Sigmoid colon (tissue), 7 donors: ENCODE data around the gene NANOS2. TPM values are rescaled to one million over a fixed set of nuclear protein-coding genes. Genes with fewer than 3 reads are reported as not detected.

Experiments
- DNase-seq: peaks from one replicate; pipeline ENCODE4 v3.0.0-alpha.2; 2019
- H3K27ac ChIP-seq, 4 donors: fragments of 200-600 bp; sonication (generic); one replicate each; pipeline ENCODE4 v1.5.1; 2016 to 2019; ENCODE audit warnings: mild to moderate bottlenecking in 1 of 4
- H3K27me3 ChIP-seq, 3 donors: fragments of 200-600 bp; sonication (generic); one replicate each; pipeline ENCODE4 v1.5.1; 2019; ENCODE audit warnings: mild to moderate bottlenecking in 1 of 3
- H3K36me3 ChIP-seq, 4 donors: fragments of 200-600 bp; sonication (generic); one replicate each; pipeline ENCODE4 v1.5.1; 2016 to 2019
- H3K4me1 ChIP-seq, 4 donors: fragments of 200-600 bp; sonication (generic); one replicate each; pipeline ENCODE4 v1.5.1; 2017 to 2019
- H3K4me3 ChIP-seq, 4 donors: fragments of 200-600 bp; sonication (generic); one replicate each; pipeline ENCODE4 v1.5.1; 2017 to 2019; ENCODE audit warnings: mild to moderate bottlenecking in 2 of 4, moderate library complexity in 1 of 4
- H3K9me3 ChIP-seq, 4 donors: fragments of 200-600 bp in 3 of 4; sonication (generic) in 3 of 4; one replicate each; pipeline versions ENCODE4 v1.5.1 to v1.6.1; 2013 to 2019
- EP300 ChIP-seq, 4 donors: sonication (generic); formaldehyde crosslinking; IDR thresholded peaks; one replicate each; pipeline ENCODE4 v1.6.1; 2017; ENCODE audit warnings: antibody characterized with exemption in 4 of 4
- POLR2A ChIP-seq, 2 donors: fragments of 450-650 bp; IDR thresholded peaks; one replicate each; pipeline ENCODE4 v1.6.1; 2016; ENCODE audit warnings: antibody characterized with exemption in 2 of 2, mild to moderate bottlenecking in 2 of 2, moderate library complexity in 2 of 2
- POLR2AphosphoS5 ChIP-seq, 4 donors: sonication (generic); formaldehyde crosslinking; IDR thresholded peaks; one replicate each; pipeline ENCODE4 v1.6.1; 2017; ENCODE audit warnings: antibody characterized with exemption in 4 of 4
- WGBS, 2 donors: extraction: QIAGEN DNeasy Blood & Tissue Kit; methylation state at CpG; one replicate each; pipeline ENCODE4 v1.1.7; 2013; 5-methylcytosine and 5-hydroxymethylcytosine counted together
- intact Hi-C: fragments of 100-400 bp; cut with DNase I; formaldehyde crosslinking; loops from one replicate; pipeline ENCODE4 v1.15.1; 2023
- polyA plus RNA-seq, 3 donors: library from polyadenylated mRNA; stranded (reverse); fragments of 200-250 nt; gene quantifications; one replicate each; pipeline ENCODE4 v1.2.3, GENCODE V29; 2013
- total RNA-seq, 4 donors: library from RNA; depleted of rRNA; stranded (reverse); fragments of >200 nt; gene quantifications; one replicate each; pipeline ENCODE4 v1.1.0, GENCODE V29; 2016
- TF ChIP-seq, protein P1 (sequence below), 4 experiments: fragments of 450-650 bp in 3 of 4; fragments of 200-600 bp in 1 of 4; IDR thresholded peaks; one replicate each; pipeline ENCODE4 v1.5.1; 2016 to 2019; ENCODE audit warnings: antibody characterized with exemption in 4 of 4, mild to moderate bottlenecking in 3 of 4, moderate library complexity in 2 of 4
- donor health status: healthy with polysubstance abuse.
- donor health status: Bipolar disorder and iron deficiency.
- donor health status: healthy.

The NANOS2 gene
- total and polyA plus RNA-seq, 7 donors = 0.46 to 0.60 TPM; not detected in 5

DNA sequence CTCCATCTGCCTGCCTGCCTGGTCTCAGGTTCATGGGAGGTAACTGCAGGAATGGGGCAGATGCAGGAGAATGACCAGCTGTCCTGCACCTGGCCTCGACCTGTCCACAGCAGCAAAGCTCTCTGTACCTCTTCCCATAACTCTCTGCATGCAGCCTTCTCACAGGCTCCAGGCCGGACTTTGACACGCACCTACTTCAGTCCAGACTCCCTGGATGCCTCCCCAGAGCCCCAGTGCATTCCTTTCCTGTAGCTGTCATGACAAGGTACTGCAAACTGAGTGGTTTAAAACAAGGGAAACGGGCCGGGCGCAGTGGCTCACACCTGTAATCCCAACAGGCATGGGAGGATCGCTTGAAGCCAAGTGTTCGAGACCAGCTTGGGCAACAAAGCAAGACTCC lies 3.3 kb downstream of the NANOS2 start:
- intact Hi-C loops = no loop called here
- Histone ChIP-seq H3K36me3 (no peaks in the 10 kb centered on the region), H3K27me3 (peaks cover 0 to 43% (median 21%) of the 10 kb centered on the region in 3 donors), H3K4me1 (no peaks in the 10 kb centered on the region), H3K4me3 (no peak overlapping the region), H3K9me3 (no peaks in the 10 kb centered on the region), H3K27ac (no peak overlapping the region)
- TF ChIP-seq POLR2AphosphoS5 (IDR thresholded peaks at IDR 0.05) = no peak
- no peak for TF ChIP-seq EP300 (IDR thresholded peaks at IDR 0.05)
- TF ChIP-seq, protein P1, sequence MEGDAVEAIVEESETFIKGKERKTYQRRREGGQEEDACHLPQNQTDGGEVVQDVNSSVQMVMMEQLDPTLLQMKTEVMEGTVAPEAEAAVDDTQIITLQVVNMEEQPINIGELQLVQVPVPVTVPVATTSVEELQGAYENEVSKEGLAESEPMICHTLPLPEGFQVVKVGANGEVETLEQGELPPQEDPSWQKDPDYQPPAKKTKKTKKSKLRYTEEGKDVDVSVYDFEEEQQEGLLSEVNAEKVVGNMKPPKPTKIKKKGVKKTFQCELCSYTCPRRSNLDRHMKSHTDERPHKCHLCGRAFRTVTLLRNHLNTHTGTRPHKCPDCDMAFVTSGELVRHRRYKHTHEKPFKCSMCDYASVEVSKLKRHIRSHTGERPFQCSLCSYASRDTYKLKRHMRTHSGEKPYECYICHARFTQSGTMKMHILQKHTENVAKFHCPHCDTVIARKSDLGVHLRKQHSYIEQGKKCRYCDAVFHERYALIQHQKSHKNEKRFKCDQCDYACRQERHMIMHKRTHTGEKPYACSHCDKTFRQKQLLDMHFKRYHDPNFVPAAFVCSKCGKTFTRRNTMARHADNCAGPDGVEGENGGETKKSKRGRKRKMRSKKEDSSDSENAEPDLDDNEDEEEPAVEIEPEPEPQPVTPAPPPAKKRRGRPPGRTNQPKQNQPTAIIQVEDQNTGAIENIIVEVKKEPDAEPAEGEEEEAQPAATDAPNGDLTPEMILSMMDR (IDR thresholded peaks at IDR 0.05) = no peak
- TF ChIP-seq POLR2A (IDR thresholded peaks at IDR 0.05) = no peak
- DNase-seq = no peak
- WGBS, 2 donors = 58 to 73% methylated on average over 8 of the region's 8 CpGs

DNA sequence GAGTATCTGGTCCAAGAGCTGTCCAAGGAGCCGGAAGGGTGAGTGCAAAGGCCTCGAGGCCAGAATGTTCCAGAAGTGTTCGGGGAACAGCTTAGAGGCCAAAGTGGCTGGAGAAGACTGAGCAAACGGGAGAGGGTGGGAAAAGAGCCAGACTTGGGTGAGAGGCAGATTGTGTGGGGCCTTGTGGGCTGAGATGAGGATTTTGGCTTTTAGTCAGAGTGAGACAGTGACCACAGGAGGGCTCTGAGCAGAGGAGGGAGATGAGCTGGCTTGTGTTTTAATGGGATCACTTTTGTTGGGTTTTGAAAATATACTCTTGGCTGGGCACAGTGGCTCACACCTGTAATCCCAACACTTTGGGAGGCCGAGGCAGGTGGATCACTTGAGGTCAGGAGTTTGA lies 5.6 kb downstream of the NANOS2 start:
- no peaks in the 10 kb centered on the region for H3K4me1 ChIP-seq
- no peaks in the 10 kb centered on the region for H3K36me3 ChIP-seq
- 80 to 82% methylated on average over 5 of the region's 5 CpGs for WGBS, 2 donors
- no peaks in the 10 kb centered on the region for H3K9me3 ChIP-seq
- no peak overlapping the region for H3K4me3 ChIP-seq
- intact Hi-C loops = no loop called here
- no peak overlapping the region for H3K27ac ChIP-seq
- TF ChIP-seq POLR2A (IDR thresholded peaks at IDR 0.05) (no peak), EP300 (IDR thresholded peaks at IDR 0.05) (no peak), POLR2AphosphoS5 (IDR thresholded peaks at IDR 0.05) (no peak)
- TF ChIP-seq, protein P1 (IDR thresholded peaks at IDR 0.05) = no peak
- peaks cover 0 to 30% (median 13%) of the 10 kb centered on the region in 3 donors for H3K27me3 ChIP-seq
- no peak for DNase-seq

DNA sequence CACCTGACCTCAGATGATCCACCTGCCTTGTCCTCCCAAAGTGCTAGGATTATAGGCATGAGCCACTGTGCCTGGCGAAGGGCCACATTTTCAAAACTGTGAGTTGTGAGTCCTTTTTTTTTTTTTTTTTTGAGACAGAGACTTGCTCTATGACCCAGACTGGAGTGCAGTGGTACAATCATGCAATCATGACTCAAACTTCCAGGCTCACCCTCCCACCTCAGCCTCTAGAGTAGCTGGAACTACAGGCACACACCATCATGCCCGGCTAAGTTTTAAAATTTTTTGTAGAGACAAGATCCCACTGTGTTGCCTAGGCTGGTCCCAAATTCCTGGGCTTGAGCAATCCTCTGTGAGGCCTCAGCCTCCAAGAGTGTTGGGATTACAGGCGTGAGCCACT lies 8.4 kb downstream of the NANOS2 start:
- Histone ChIP-seq H3K9me3 (no peaks in the 10 kb centered on the region), H3K4me3 (no peak overlapping the region), H3K36me3 (no peaks in the 10 kb centered on the region), H3K27ac (no peak overlapping the region), H3K27me3 (peaks cover 0 to 5% (median 0%) of the 10 kb centered on the region in 3 donors), H3K4me1 (peaks cover 0 to 13% (median 12%) of the 10 kb centered on the region in 4 donors)
- intact Hi-C loops = no loop called here
- DNase-seq = no peak
- 88 to 92% methylated on average over 3 of the region's 3 CpGs for WGBS, 2 donors
- no peak for TF ChIP-seq POLR2AphosphoS5 (IDR thresholded peaks at IDR 0.05)

DNA sequence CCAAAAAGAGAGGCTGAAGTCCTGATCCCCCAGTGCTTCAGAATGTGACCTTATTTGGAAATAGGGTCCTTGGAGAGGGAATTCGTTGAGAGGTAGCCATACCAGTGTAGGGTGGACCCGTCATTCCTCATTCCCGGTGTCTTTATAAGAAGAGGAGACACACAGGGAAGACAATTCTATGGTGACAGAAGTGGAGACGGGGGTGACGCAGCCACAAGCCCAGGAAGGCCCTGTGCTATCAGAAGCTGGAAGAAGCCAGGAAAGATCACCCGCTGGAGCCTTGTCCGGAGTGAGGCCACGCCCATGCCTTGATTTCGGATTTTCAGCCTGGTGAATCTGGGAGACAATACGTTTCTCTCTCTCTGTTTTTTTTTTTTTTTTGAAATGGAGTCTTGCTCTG lies 9.6 kb downstream of the NANOS2 start:
- H3K4me1 ChIP-seq = peaks cover 0 to 25% (median 21%) of the 10 kb centered on the region in 4 donors

More for the DNA sequence above, 9.6 kb downstream of the NANOS2 start:
- 77 to 80% methylated on average over 10 of the region's 10 CpGs for WGBS, 2 donors
- DNase-seq = no peak
- Histone ChIP-seq H3K27ac (no peak overlapping the region), H3K27me3 (no peaks in the 10 kb centered on the region), H3K4me3 (no peak overlapping the region), H3K9me3 (no peaks in the 10 kb centered on the region), H3K36me3 (peaks cover 0 to under 1% (median 0%) of the 10 kb centered on the region in 4 donors)
- TF ChIP-seq, protein P1 (IDR thresholded peaks at IDR 0.05) = no peak
- TF ChIP-seq POLR2AphosphoS5 (IDR thresholded peaks at IDR 0.05) (no peak), EP300 (IDR thresholded peaks at IDR 0.05) (no peak), POLR2A (IDR thresholded peaks at IDR 0.05) (no peak)
- intact Hi-C loops = no loop called here
